Mesenchymal stem cell (in vitro differentiated cells and primary cell): ENCODE measurements around the gene SCUBE1.

ENCODE experiments used
- DNase-seq: peaks from one replicate; pipeline ENCODE4 v3.0.0-alpha.2; 2013
- H2AFZ ChIP-seq: one replicate; pipeline ENCODE4 v1.6.1; 2013; ENCODE audit warnings: low read depth, mild to moderate bottlenecking, control low read depth, inconsistent platforms, low read length, moderate library complexity
- H2AK5ac ChIP-seq: 2 replicates; pipeline ENCODE4 v1.6.1; 2013; ENCODE audit warnings: low read length, moderate library complexity, mild to moderate bottlenecking, inconsistent platforms; ENCODE audit not compliant: severe bottlenecking
- H2BK120ac ChIP-seq: one replicate; pipeline ENCODE4 v1.6.1; 2013; ENCODE audit warnings: low read depth, mild to moderate bottlenecking, inconsistent platforms, low read length, moderate library complexity
- H2BK12ac ChIP-seq, 2 experiments: one replicate each; pipeline ENCODE4 v1.6.1; 2013; ENCODE audit warnings: inconsistent platforms in 2 of 2, low read length in 2 of 2, mild to moderate bottlenecking in 2 of 2, moderate library complexity in 2 of 2, control low read depth in 1 of 2
- H2BK15ac ChIP-seq: one replicate; pipeline ENCODE4 v1.6.1; 2013; ENCODE audit warnings: mild to moderate bottlenecking, low read depth, inconsistent platforms; ENCODE audit not compliant: poor library complexity, severe bottlenecking
- H2BK5ac ChIP-seq: 2 replicates; pipeline ENCODE4 v1.6.1; 2013; ENCODE audit warnings: low read depth, mild to moderate bottlenecking, low read length, control low read depth, inconsistent platforms; ENCODE audit not compliant: poor library complexity, severe bottlenecking
- H3K14ac ChIP-seq, 2 experiments: one replicate each; pipeline ENCODE4 v1.6.1; 2013; ENCODE audit warnings: inconsistent platforms in 2 of 2, low read length in 2 of 2, control low read depth in 1 of 2, mild to moderate bottlenecking in 1 of 2, moderate library complexity in 1 of 2
- H3K18ac ChIP-seq, 2 experiments: one replicate each; pipeline ENCODE4 v1.6.1; 2013; ENCODE audit warnings: inconsistent platforms in 2 of 2, low read length in 2 of 2, control low read depth in 1 of 2, low read depth in 1 of 2, mild to moderate bottlenecking in 1 of 2
- H3K23ac ChIP-seq, 2 experiments: one replicate each; pipeline ENCODE4 v1.6.1; 2013; ENCODE audit warnings: inconsistent platforms in 2 of 2, low read length in 2 of 2, mild to moderate bottlenecking in 2 of 2, moderate library complexity in 2 of 2, control low read depth in 1 of 2
- H3K27ac ChIP-seq: 2 replicates; pipeline ENCODE4 v1.5.1; 2013; ENCODE audit warnings: mild to moderate bottlenecking, moderate library complexity, low read length, control low read depth, inconsistent platforms; ENCODE audit not compliant: poor library complexity, severe bottlenecking
- H3K27me3 ChIP-seq, 2 experiments: 2 replicates each; pipeline versions ENCODE4 v1.6.1 to v1.7.0; 2013; ENCODE audit warnings: low read length in 2 of 2, mild to moderate bottlenecking in 2 of 2, moderate library complexity in 2 of 2, control low read depth in 1 of 2, inconsistent platforms in 1 of 2; ENCODE audit not compliant: control insufficient read depth in 1 of 2, insufficient read depth in 1 of 2
- H3K36me3 ChIP-seq, 2 experiments: 2 replicates each; pipeline versions ENCODE4 v1.6.1 to v1.7.0; 2013; ENCODE audit warnings: low read length in 2 of 2, control low read depth in 1 of 2, inconsistent platforms in 1 of 2, low read depth in 1 of 2, mild to moderate bottlenecking in 1 of 2; ENCODE audit not compliant: insufficient read depth in 2 of 2, control insufficient read depth in 1 of 2
- H3K4ac ChIP-seq, 2 experiments: one replicate each; pipeline ENCODE4 v1.6.1; 2013; ENCODE audit warnings: inconsistent platforms in 2 of 2, low read length in 2 of 2, mild to moderate bottlenecking in 2 of 2, moderate library complexity in 2 of 2, control low read depth in 1 of 2, low read depth in 1 of 2
- H3K4me1 ChIP-seq: 2 replicates; pipeline ENCODE4 v1.6.1; 2013; ENCODE audit warnings: low read depth, low read length, control low read depth; ENCODE audit not compliant: control insufficient read depth, insufficient read depth
- H3K4me2 ChIP-seq: 2 replicates; pipeline ENCODE4 v1.6.1; 2013; ENCODE audit warnings: low read length, mild to moderate bottlenecking, inconsistent platforms; ENCODE audit not compliant: poor library complexity, severe bottlenecking
- H3K4me3 ChIP-seq, 2 experiments: 2 replicates each; pipeline versions ENCODE4 v1.5.1 to v1.7.0; 2013; ENCODE audit warnings: low read length in 2 of 2, mild to moderate bottlenecking in 2 of 2, control low read depth in 1 of 2, low read depth in 1 of 2; ENCODE audit not compliant: insufficient read depth in 1 of 2
- H3K79me1 ChIP-seq: replicated peaks from 2 replicates; pipeline ENCODE4 v1.6.1; 2013; ENCODE audit warnings: mild to moderate bottlenecking, control low read depth, low read length, inconsistent platforms; ENCODE audit not compliant: poor library complexity, severe bottlenecking
- H3K9ac ChIP-seq: 2 replicates; pipeline ENCODE4 v1.7.0; 2013; ENCODE audit warnings: mild to moderate bottlenecking, low read length, moderate library complexity
- H3K9me3 ChIP-seq: 2 replicates; pipeline ENCODE4 v1.7.0; 2013; ENCODE audit warnings: mild to moderate bottlenecking, low read length; ENCODE audit not compliant: control insufficient read depth
- H4K8ac ChIP-seq: one replicate; pipeline ENCODE4 v1.6.1; 2013; ENCODE audit warnings: inconsistent platforms, mild to moderate bottlenecking, low read length, moderate library complexity
- H4K91ac ChIP-seq: one replicate; pipeline ENCODE4 v1.6.1; 2013; ENCODE audit warnings: mild to moderate bottlenecking, low read length, inconsistent platforms
- WGBS: methylation state at CpG from one replicate; pipeline ENCODE4 v1.1.7; 2013; ENCODE audit warnings: mixed read lengths; 5-methylcytosine and 5-hydroxymethylcytosine counted together

SCUBE1 gene

GRCh38 chr22:43365715-43366440, 22.7 kb upstream of the SCUBE1 start:
- H3K4me2 ChIP-seq: no peak overlapping the region
- no peak overlapping the region for H2BK120ac ChIP-seq
- H2BK12ac ChIP-seq: no peak overlapping the region
- H2BK15ac ChIP-seq: no peak overlapping the region
- H3K36me3 ChIP-seq: no peaks in the 10 kb centered on the region
- DNase-seq: no peak
- H3K79me1 ChIP-seq: no peaks in the 10 kb centered on the region
- no peak overlapping the region for H3K23ac ChIP-seq
- peaks cover 27 to 76% of the 10 kb centered on the region in 2 experiments for H3K27me3 ChIP-seq
- WGBS: 74% methylated on average over 4 of the region's 6 CpGs
- no peak overlapping the region for H3K4ac ChIP-seq
- no peak overlapping the region for H2BK5ac ChIP-seq
- H3K9ac ChIP-seq: no peak overlapping the region
- H2AFZ ChIP-seq: no peak overlapping the region
- no peak overlapping the region for H3K4me3 ChIP-seq
- no peak overlapping the region for H3K14ac ChIP-seq
- H4K8ac ChIP-seq: no peak overlapping the region
- H3K4me1 ChIP-seq: peaks cover 1% of the 10 kb centered on the region
- H2AK5ac ChIP-seq: no peak overlapping the region
- H3K9me3 ChIP-seq: no peaks in the 10 kb centered on the region
- H3K18ac ChIP-seq: no peak overlapping the region
- H3K27ac ChIP-seq: no peak overlapping the region
- no peak overlapping the region for H4K91ac ChIP-seq

DNA sequence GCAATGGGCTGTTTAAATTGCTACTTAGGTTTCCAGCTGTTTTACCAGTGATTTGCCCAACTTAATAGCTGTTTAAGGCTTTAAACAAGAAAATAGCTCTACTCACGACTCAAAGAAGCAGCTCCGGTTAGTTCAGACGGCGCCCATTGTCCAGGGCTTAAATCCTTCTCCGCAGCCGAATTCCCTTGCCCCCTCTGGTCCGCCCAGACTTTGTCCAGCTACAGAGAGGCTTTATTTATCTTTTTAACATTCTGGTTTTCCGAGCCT, 20.9 kb upstream of the SCUBE1 start:
- peaks cover 33 to 76% of the 10 kb centered on the region in 2 experiments for H3K27me3 ChIP-seq
- H3K14ac ChIP-seq: no peak overlapping the region
- no peak overlapping the region for H2AFZ ChIP-seq
- no peak overlapping the region for H3K9ac ChIP-seq
- no peak overlapping the region for H3K23ac ChIP-seq
- no peak overlapping the region for H3K18ac ChIP-seq
- H4K91ac ChIP-seq: no peak overlapping the region
- no peak overlapping the region for H2BK15ac ChIP-seq
- H3K4me1 ChIP-seq: peaks cover 1% of the 10 kb centered on the region
- H3K4me2 ChIP-seq: no peak overlapping the region
- no peak overlapping the region for H3K4me3 ChIP-seq
- H2AK5ac ChIP-seq: no peak overlapping the region
- no peaks in the 10 kb centered on the region for H3K36me3 ChIP-seq
- DNase-seq: no peak
- no peak overlapping the region for H2BK12ac ChIP-seq
- no peak overlapping the region for H2BK5ac ChIP-seq
- H3K79me1 ChIP-seq: no peaks in the 10 kb centered on the region
- H3K27ac ChIP-seq: no peak overlapping the region
- H2BK120ac ChIP-seq: no peak overlapping the region
- H3K9me3 ChIP-seq: no peaks in the 10 kb centered on the region
- WGBS: 93% methylated on average over 7 of the region's 8 CpGs
- no peak overlapping the region for H4K8ac ChIP-seq
- H3K4ac ChIP-seq: no peak overlapping the region

- H3K27ac ChIP-seq: no peak overlapping the region
- peaks cover 32 to 72% of the 10 kb centered on the region in 2 experiments for H3K27me3 ChIP-seq
- no peak overlapping the region for H2AK5ac ChIP-seq
- H2BK15ac ChIP-seq: no peak overlapping the region
- no peak overlapping the region for H3K23ac ChIP-seq
- no peak overlapping the region for H4K8ac ChIP-seq
- no peak overlapping the region for H3K18ac ChIP-seq
- H3K4me3 ChIP-seq: no peak overlapping the region
- no peak overlapping the region for H3K14ac ChIP-seq
- H2BK120ac ChIP-seq: no peak overlapping the region
- H4K91ac ChIP-seq: no peak overlapping the region
- H3K9ac ChIP-seq: no peak overlapping the region
- H3K4ac ChIP-seq: no peak overlapping the region
- H2BK5ac ChIP-seq: no peak overlapping the region
- no peak overlapping the region for H2AFZ ChIP-seq
- no peaks in the 10 kb centered on the region for H3K79me1 ChIP-seq
- H3K4me1 ChIP-seq: peaks cover 1% of the 10 kb centered on the region
- H2BK12ac ChIP-seq: no peak overlapping the region
- WGBS: 89% methylated on average over 23 of the region's 27 CpGs
- H3K36me3 ChIP-seq: no peaks in the 10 kb centered on the region
- no peaks in the 10 kb centered on the region for H3K9me3 ChIP-seq
- no peak for DNase-seq
- no peak overlapping the region for H3K4me2 ChIP-seq
Measured at GRCh38 chr22:43363315-43364168, 20.4 kb upstream of the SCUBE1 start.

DNA sequence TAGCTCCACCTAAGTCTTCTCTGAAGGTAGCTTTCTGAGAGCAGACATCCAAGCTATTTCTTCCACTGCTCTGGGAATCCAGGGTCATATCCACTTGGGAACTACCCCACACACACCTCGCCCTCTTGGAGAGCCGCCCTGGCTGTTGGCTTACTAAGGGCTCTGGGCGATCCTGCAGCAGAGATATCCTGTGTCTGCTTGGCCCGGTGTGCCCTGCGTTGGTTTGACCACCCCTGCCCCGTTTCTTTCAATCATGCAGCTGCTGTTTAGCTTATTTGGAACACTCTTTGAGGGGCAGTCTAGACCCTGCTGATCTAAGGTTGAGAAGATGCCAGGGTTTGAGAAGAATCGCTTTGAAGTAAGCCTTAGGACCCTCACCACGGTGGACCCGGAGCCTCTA, 17.4 kb upstream of the SCUBE1 start:
- H3K27ac ChIP-seq: no peak overlapping the region
- DNase-seq: no peak
- no peaks in the 10 kb centered on the region for H3K9me3 ChIP-seq
- H3K18ac ChIP-seq: no peak overlapping the region
- H3K14ac ChIP-seq: no peak overlapping the region
- H3K27me3 ChIP-seq: peaks cover 28 to 53% of the 10 kb centered on the region in 2 experiments
- no peak overlapping the region for H3K9ac ChIP-seq
- no peak overlapping the region for H2BK120ac ChIP-seq
- H2AFZ ChIP-seq: no peak overlapping the region
- H2BK15ac ChIP-seq: no peak overlapping the region
- no peak overlapping the region for H2BK5ac ChIP-seq
- H3K4me1 ChIP-seq: peaks cover 1% of the 10 kb centered on the region
- H4K8ac ChIP-seq: no peak overlapping the region
- H3K4me2 ChIP-seq: no peak overlapping the region
- WGBS: 83% methylated on average over 9 of the region's 9 CpGs
- no peak overlapping the region for H2BK12ac ChIP-seq
- no peak overlapping the region for H3K23ac ChIP-seq
- no peak overlapping the region for H4K91ac ChIP-seq
- no peak overlapping the region for H3K4ac ChIP-seq
- H3K4me3 ChIP-seq: no peak overlapping the region
- no peaks in the 10 kb centered on the region for H3K79me1 ChIP-seq
- no peak overlapping the region for H2AK5ac ChIP-seq
- no peaks in the 10 kb centered on the region for H3K36me3 ChIP-seq
